IPS-20b (cell line): ENCODE results near the gene NRF1.
"Not testable (repeated sequence)": the region's sequence is repeated elsewhere in the genome, so short reads cannot be mapped to it uniquely, and the experiment has no call there.

Source experiments
- H3K27ac ChIP-seq: one replicate; pipeline ENCODE4 v1.5.1; 2013; ENCODE audit warnings: low read length
- H3K27me3 ChIP-seq: 2 replicates; pipeline ENCODE4 v1.6.1; 2013; ENCODE audit warnings: mild to moderate bottlenecking, low read length, inconsistent platforms; ENCODE audit not compliant: insufficient read depth
- H3K36me3 ChIP-seq: 2 replicates; pipeline ENCODE4 v1.6.1; 2013; ENCODE audit warnings: low read depth, mild to moderate bottlenecking, inconsistent platforms, low read length, moderate library complexity; ENCODE audit not compliant: insufficient read depth
- H3K4me1 ChIP-seq: 2 replicates; pipeline ENCODE4 v1.6.1; 2013; ENCODE audit warnings: mild to moderate bottlenecking, control low read depth, inconsistent platforms, low read length, moderate library complexity; ENCODE audit not compliant: insufficient read depth
- H3K4me3 ChIP-seq: 2 replicates; pipeline ENCODE4 v1.5.1; 2013; ENCODE audit warnings: mild to moderate bottlenecking, low read length, inconsistent platforms
- H3K9ac ChIP-seq: 2 replicates; pipeline ENCODE4 v1.6.1; 2013; ENCODE audit warnings: low read depth, mild to moderate bottlenecking, inconsistent platforms, low read length, moderate library complexity
- H3K9me3 ChIP-seq: 2 replicates; pipeline ENCODE4 v1.6.1; 2013; ENCODE audit warnings: mild to moderate bottlenecking, low read depth, low read length, inconsistent platforms; ENCODE audit not compliant: insufficient read depth

The NRF1 gene

GRCh38 chr7:129652914-129653313 lies 41.4 kb downstream of the NRF1 start:
- Histone ChIP-seq H3K9ac (no peak overlapping the region), H3K27me3 (no peaks in the 10 kb centered on the region), H3K4me3 (no peak overlapping the region), H3K4me1 (peaks cover 25% of the 10 kb centered on the region; the same call in 1 of the 2 replicates), H3K36me3 (peaks cover 17% of the 10 kb centered on the region), H3K9me3 (no peaks in the 10 kb centered on the region), H3K27ac (no peak overlapping the region)

- Histone ChIP-seq H3K36me3 (peaks cover 45% of the 10 kb centered on the region), H3K4me3 (no peak overlapping the region), H3K9me3 (peaks cover 23% of the 10 kb centered on the region), H3K27me3 (no peaks in the 10 kb centered on the region), H3K4me1 (peaks cover 6% of the 10 kb centered on the region; the same call in 1 of the 2 replicates), H3K27ac (no peak overlapping the region), H3K9ac (no peak overlapping the region)
These were observed 44.3 kb downstream of the NRF1 start for GRCh38 chr7:129655811-129656210.

GRCh38 chr7:129657363-129657762 lies 45.8 kb downstream of the NRF1 start:
- H3K27me3 ChIP-seq: no peaks in the 10 kb centered on the region
- H3K4me1 ChIP-seq: no peaks in the 10 kb centered on the region
- H3K9me3 ChIP-seq: peaks cover 38% of the 10 kb centered on the region
- no peak overlapping the region for H3K4me3 ChIP-seq
- H3K27ac ChIP-seq: no peak overlapping the region
- peaks cover 61% of the 10 kb centered on the region for H3K36me3 ChIP-seq
- no peak overlapping the region for H3K9ac ChIP-seq

GRCh38 chr7:129659907-129660306 lies 48.4 kb downstream of the NRF1 start:
- Histone ChIP-seq H3K9me3 (peaks cover 40% of the 10 kb centered on the region), H3K36me3 (peaks cover 56% of the 10 kb centered on the region)
- not testable (repeated sequence) for H3K9ac ChIP-seq, H3K27me3 ChIP-seq, H3K4me1 ChIP-seq, H3K27ac ChIP-seq, H3K4me3 ChIP-seq

GRCh38 chr7:129661645-129662182 lies 50.2 kb downstream of the NRF1 start:
- H3K4me3 ChIP-seq: no peak overlapping the region
- H3K9ac ChIP-seq: no peak overlapping the region
- peaks cover 6% of the 10 kb centered on the region; the same call in 1 of the 2 replicates for H3K4me1 ChIP-seq
- no peaks in the 10 kb centered on the region for H3K27me3 ChIP-seq
- H3K27ac ChIP-seq: no peak overlapping the region
- peaks cover 56% of the 10 kb centered on the region for H3K36me3 ChIP-seq
- H3K9me3 ChIP-seq: peaks cover 40% of the 10 kb centered on the region

GRCh38 chr7:129663240-129663639 lies 51.7 kb downstream of the NRF1 start:
- not testable (repeated sequence) for H3K27me3 ChIP-seq, H3K27ac ChIP-seq, H3K9ac ChIP-seq, H3K4me3 ChIP-seq, H3K4me1 ChIP-seq
- H3K36me3 ChIP-seq: peaks cover 42% of the 10 kb centered on the region
- peaks cover 38% of the 10 kb centered on the region for H3K9me3 ChIP-seq

- Histone ChIP-seq H3K9ac (no peak overlapping the region), H3K4me3 (no peak overlapping the region), H3K27me3 (no peaks in the 10 kb centered on the region), H3K27ac (no peak overlapping the region), H3K36me3 (peaks cover 32% of the 10 kb centered on the region), H3K9me3 (peaks cover 29% of the 10 kb centered on the region), H3K4me1 (peaks cover 6% of the 10 kb centered on the region; the same call in 1 of the 2 replicates)
These were observed 52.8 kb downstream of the NRF1 start for GRCh38 chr7:129664029-129665012.

- Histone ChIP-seq H3K9me3 (peaks cover 23% of the 10 kb centered on the region), H3K9ac (no peak overlapping the region), H3K4me1 (peaks cover 6% of the 10 kb centered on the region; the same call in 1 of the 2 replicates), H3K27ac (no peak overlapping the region), H3K27me3 (no peaks in the 10 kb centered on the region), H3K4me3 (no peak overlapping the region), H3K36me3 (peaks cover 25% of the 10 kb centered on the region)
These were observed 53.5 kb downstream of the NRF1 start for GRCh38 chr7:129665013-129665401.

GRCh38 chr7:129667116-129667515 lies 55.6 kb downstream of the NRF1 start:
- Histone ChIP-seq H3K36me3 (peaks cover 15% of the 10 kb centered on the region), H3K27ac (no peak overlapping the region), H3K4me3 (no peak overlapping the region)

GRCh38 chr7:129667551-129667950 lies 56.0 kb downstream of the NRF1 start:
- Histone ChIP-seq H3K4me3 (no peak overlapping the region), H3K4me1 (peaks cover 6% of the 10 kb centered on the region; the same call in 1 of the 2 replicates), H3K9ac (no peak overlapping the region), H3K36me3 (peaks cover 15% of the 10 kb centered on the region), H3K27ac (no peak overlapping the region), H3K27me3 (no peaks in the 10 kb centered on the region), H3K9me3 (no peaks in the 10 kb centered on the region)

More at GRCh38 chr7:129667116-129667515, 55.6 kb downstream of the NRF1 start:
- Histone ChIP-seq H3K27me3 (no peaks in the 10 kb centered on the region), H3K9ac (no peak overlapping the region), H3K4me1 (peaks cover 6% of the 10 kb centered on the region; the same call in 1 of the 2 replicates), H3K9me3 (peaks cover 4% of the 10 kb centered on the region; the same call in 1 of the 2 replicates)

- H3K27ac ChIP-seq: no peak overlapping the region
- no peaks in the 10 kb centered on the region for H3K27me3 ChIP-seq
- H3K9ac ChIP-seq: no peak overlapping the region
- H3K36me3 ChIP-seq: peaks cover 34% of the 10 kb centered on the region
- peaks cover under 1% of the 10 kb centered on the region; the same call in 1 of the 2 replicates for H3K4me1 ChIP-seq
- H3K4me3 ChIP-seq: no peak overlapping the region
- no peaks in the 10 kb centered on the region for H3K9me3 ChIP-seq
These were observed 58.4 kb downstream of the NRF1 start for GRCh38 chr7:129669901-129670300.
